HepG2 (cell line): Measurements from ENCODE around the gene SPA17. TPM values are rescaled to one million over a fixed set of nuclear protein-coding genes. Genes with fewer than 3 reads are reported as not detected.
A peak's percentile ranks its signal among the peaks of the same experiment; 100 is the strongest.

Experiments used
- AHR ChIP-seq: IDR thresholded peaks from 2 replicates; pipeline ENCODE4 v1.6.1; 2018; ENCODE audit warnings: missing genetic modification reagents, missing compliant biosample characterization
- CENPX ChIP-seq: sonication (generic); formaldehyde crosslinking; IDR thresholded peaks from 2 replicates; pipeline ENCODE4 v1.9.0; 2021; ENCODE audit warnings: mild to moderate bottlenecking, missing genetic modification reagents, moderate library complexity
- EZH2 ChIP-seq: conservative IDR thresholded peaks from 2 replicates; pipeline ENCODE4 v1.6.1; 2012; ENCODE audit warnings: mild to moderate bottlenecking, low read depth, low read length, moderate library complexity
- GATAD1 ChIP-seq: IDR thresholded peaks from 2 replicates; pipeline ENCODE4 v1.6.1; 2016; ENCODE audit warnings: missing genetic modification reagents, missing compliant biosample characterization
- HOXA7 ChIP-seq: sonication (generic); formaldehyde crosslinking; IDR thresholded peaks from 2 replicates; pipeline ENCODE4 v1.8.1; 2022; ENCODE audit warnings: mild to moderate bottlenecking, missing genetic modification reagents, moderate library complexity
- KLF12 ChIP-seq: sonication (generic); formaldehyde crosslinking; IDR thresholded peaks from 2 replicates; pipeline ENCODE4 v1.4.0; 2020; ENCODE audit warnings: missing genetic modification reagents, borderline replicate concordance
- KLF15 ChIP-seq: sonication (generic); formaldehyde crosslinking; IDR thresholded peaks from 2 replicates; pipeline ENCODE4 v1.8.1; 2023; ENCODE audit warnings: borderline replicate concordance, mild to moderate bottlenecking, inconsistent platforms, missing genetic modification reagents, mixed read lengths
- MAFF ChIP-seq: IDR thresholded peaks from 2 replicates; pipeline ENCODE4 v1.6.1; 2011; ENCODE audit warnings: low read depth, low read length, improper control_type of control experiment
- MTA1 ChIP-seq: sonication (generic); formaldehyde crosslinking; IDR thresholded peaks from 2 replicates; pipeline ENCODE4 v1.4.0; 2020; ENCODE audit warnings: missing genetic modification reagents, mild to moderate bottlenecking, borderline replicate concordance
- NFYB ChIP-seq: sonication (generic); formaldehyde crosslinking; IDR thresholded peaks from 2 replicates; pipeline ENCODE4 v1.4.0; 2020; ENCODE audit warnings: missing genetic modification reagents
- RELA ChIP-seq: sonication (generic); formaldehyde crosslinking; IDR thresholded peaks from 2 replicates; pipeline ENCODE4 v1.4.0; 2020; ENCODE audit warnings: missing genetic modification reagents
- TCF7 ChIP-seq: sonication (generic); IDR thresholded peaks from 2 replicates; pipeline ENCODE4 v1.6.1; 2016; ENCODE audit warnings: antibody characterized with exemption, low read depth
- TFE3 ChIP-seq: IDR thresholded peaks from 2 replicates; pipeline ENCODE4 v1.6.1; 2016
- THAP8 ChIP-seq: sonication (generic); formaldehyde crosslinking; IDR thresholded peaks from 2 replicates; pipeline ENCODE4 v1.5.1; 2020; ENCODE audit warnings: missing genetic modification reagents, mild to moderate bottlenecking, borderline replicate concordance
- TRIM24 ChIP-seq: sonication (generic); formaldehyde crosslinking; IDR thresholded peaks from 2 replicates; pipeline ENCODE4 v1.8.0; 2022; ENCODE audit warnings: mild to moderate bottlenecking, missing genetic modification reagents
- ZBTB37 ChIP-seq: sonication (generic); formaldehyde crosslinking; IDR thresholded peaks from 2 replicates; pipeline ENCODE4 v1.4.0; 2020; ENCODE audit warnings: mild to moderate bottlenecking, missing genetic modification reagents
- ZBTB7A ChIP-seq: sonication (generic); formaldehyde crosslinking; IDR thresholded peaks from 2 replicates; pipeline ENCODE4 v1.8.0; 2022; ENCODE audit warnings: mild to moderate bottlenecking, missing genetic modification reagents
- ZFP36L1 ChIP-seq: sonication (generic); formaldehyde crosslinking; IDR thresholded peaks from 2 replicates; pipeline ENCODE4 v1.8.0; 2022; ENCODE audit warnings: mild to moderate bottlenecking, missing genetic modification reagents, moderate library complexity
- ZNF430 ChIP-seq: sonication (generic); formaldehyde crosslinking; IDR thresholded peaks from 2 replicates; pipeline ENCODE4 v1.9.0; 2021; ENCODE audit warnings: mild to moderate bottlenecking, missing genetic modification reagents
- ZNF496 ChIP-seq: sonication (generic); formaldehyde crosslinking; IDR thresholded peaks from 2 replicates; pipeline ENCODE4 v1.8.1; 2023; ENCODE audit warnings: mild to moderate bottlenecking, moderate library complexity, missing genetic modification reagents; ENCODE audit not compliant: insufficient replicate concordance
- ZNF609 ChIP-seq: sonication (generic); formaldehyde crosslinking; IDR thresholded peaks from 2 replicates; pipeline ENCODE4 v1.4.0; 2020; ENCODE audit warnings: mild to moderate bottlenecking, missing genetic modification reagents, borderline replicate concordance
- ZNF850 ChIP-seq: sonication (generic); formaldehyde crosslinking; conservative IDR thresholded peaks from 2 replicates; pipeline ENCODE4 v1.9.0; 2021; ENCODE audit warnings: mild to moderate bottlenecking, missing genetic modification reagents
- polyA plus RNA-seq, 8 experiments: library from polyadenylated mRNA; depleted of rRNA in 3 of 8; stranded (reverse) in 7 of 8; unstranded in 1 of 8; fragments of >200 nt; fragmentation: Illumina TruSeq in 4 of 8; extraction: Trizol in 4 of 8; gene quantifications; 2 replicates each; pipeline versions ENCODE4 v1.2.1 to v1.2.3, GENCODE V29; 2011 to 2016; ENCODE audit warnings: low read depth in 4 of 8, missing spikeins in 1 of 8, mixed read lengths in 1 of 8; ENCODE audit not compliant: insufficient read depth in 1 of 8
- total RNA-seq, 5 experiments: library from RNA; depleted of rRNA; stranded (reverse); fragments of >200 nt; fragmentation: Illumina TruSeq; extraction: Trizol; gene quantifications; 2 replicates each; pipeline ENCODE4 v1.2.3, GENCODE V29; 2016; ENCODE audit warnings: low read depth in 1 of 5

SPA17 gene
- total and polyA plus RNA-seq, 2 of the 13 experiments (the other 11 are each of a cell fraction or from before 2014, with no cell fraction given), result 4.4 to 8.4 TPM

- no peak for TF ChIP-seq NFYB (CRISPR knock-in tag)
- no peak for TF ChIP-seq AHR (CRISPR knock-in tag)
- no peak for TF ChIP-seq ZBTB7A (CRISPR knock-in tag)
- no peak for TF ChIP-seq ZNF496
- no peak for TF ChIP-seq MTA1 (CRISPR knock-in tag)
- 0 out of 2 replicates have a peak, but pooled peaks have one; percentile 58 for TF ChIP-seq RELA
- TF ChIP-seq TFE3, result no peak
- TF ChIP-seq ZFP36L1, result no peak
- TF ChIP-seq ZNF850 (CRISPR knock-in tag), result 0 out of 2 replicates have a peak, but pooled peaks have one; percentile 89
- no peak for TF ChIP-seq EZH2
- no peak for TF ChIP-seq TCF7
- no peak for TF ChIP-seq TRIM24 (CRISPR knock-in tag)
- TF ChIP-seq THAP8 (CRISPR knock-in tag), result no peak
- TF ChIP-seq HOXA7 (CRISPR knock-in tag), result no peak
- peak; percentile 61; the same call in 1 of the 2 replicates for TF ChIP-seq GATAD1 (CRISPR knock-in tag)
- TF ChIP-seq ZBTB37, result 0 out of 2 replicates have a peak, but pooled peaks have one; percentile 42
- no peak; the same call in 1 of the 2 replicates for TF ChIP-seq KLF15 (CRISPR knock-in tag)
- no peak for TF ChIP-seq MAFF
- TF ChIP-seq CENPX (CRISPR knock-in tag), result no peak
- TF ChIP-seq ZNF609, result no peak
- no peak for TF ChIP-seq ZNF430 (CRISPR knock-in tag)
- no peak; the same call in 1 of the 2 replicates for TF ChIP-seq KLF12 (CRISPR knock-in tag)
These were observed at the start of gene SPA17, which contains the start of gene SIAE (continued) for GRCh38 chr11:124673333-124674167.
